Retinal pigment epithelial cell (primary cell): ENCODE data around the gene MATCAP1.

Experiments used
- DNase-seq: peaks from one replicate; pipeline ENCODE4 v3.0.0-alpha.2; 2010; ENCODE audit warnings: low read depth
- H3K4me3 ChIP-seq: 2 replicates; pipeline ENCODE4 v1.5.1; 2011; ENCODE audit warnings: mild to moderate bottlenecking, low read length, control low read depth, moderate library complexity
- CTCF ChIP-seq: conservative IDR thresholded peaks from 2 replicates; pipeline ENCODE4 v1.5.1; 2011; ENCODE audit warnings: low read depth, low read length, control low read depth, inconsistent platforms

The MATCAP1 gene

DNA sequence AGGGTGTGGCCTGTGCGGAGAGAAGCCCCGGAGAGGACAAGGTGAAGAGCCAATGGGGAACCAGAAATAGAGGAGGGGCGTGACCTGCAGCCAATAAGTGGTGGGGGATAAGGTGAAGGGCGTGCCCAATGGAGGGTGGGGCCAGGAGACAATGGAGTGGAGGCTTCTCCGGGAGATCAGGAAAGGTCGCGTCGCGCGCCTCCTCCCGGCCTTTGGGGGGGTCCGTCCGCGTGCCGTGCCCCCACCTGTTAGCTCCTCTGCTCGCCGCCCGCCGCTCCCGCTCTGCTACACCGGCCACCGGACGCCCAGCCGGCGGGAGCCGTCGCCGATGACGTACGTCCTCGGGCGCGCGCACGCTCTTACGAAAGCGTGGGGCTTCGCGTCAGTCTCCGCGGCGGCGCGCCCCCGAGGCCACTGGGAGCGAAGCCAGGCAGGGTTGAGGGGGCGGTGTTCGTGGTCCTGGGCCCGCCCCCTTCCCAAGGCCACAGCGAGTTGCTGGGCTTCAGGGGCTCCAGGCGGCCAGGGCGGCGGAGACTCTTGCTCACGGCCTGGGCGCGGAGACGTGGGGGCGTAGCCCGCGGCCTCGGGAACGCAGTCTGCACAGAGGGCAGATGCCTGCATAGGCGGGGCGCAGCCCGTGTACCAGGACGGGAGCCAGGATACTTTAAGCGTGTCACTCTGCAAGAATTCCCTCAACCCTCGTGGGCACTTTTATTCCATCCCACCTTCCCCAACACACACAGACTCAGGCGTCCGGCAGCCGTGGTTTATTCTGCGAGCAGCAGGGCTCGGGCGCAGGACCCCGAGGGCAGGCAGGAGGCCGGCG lies at the start of gene MATCAP1:
TSS of gene MATCAP1 (minus strand) at position 337 of the 826 bp plus-strand sequence. CDS start 3,353 bp downstream, outside the sequence.
- peak within 1 kb of the TSS; percentile 45 for H3K4me3 ChIP-seq
- no peak for TF ChIP-seq CTCF
- DNase-seq: peak; percentile 94

DNA sequence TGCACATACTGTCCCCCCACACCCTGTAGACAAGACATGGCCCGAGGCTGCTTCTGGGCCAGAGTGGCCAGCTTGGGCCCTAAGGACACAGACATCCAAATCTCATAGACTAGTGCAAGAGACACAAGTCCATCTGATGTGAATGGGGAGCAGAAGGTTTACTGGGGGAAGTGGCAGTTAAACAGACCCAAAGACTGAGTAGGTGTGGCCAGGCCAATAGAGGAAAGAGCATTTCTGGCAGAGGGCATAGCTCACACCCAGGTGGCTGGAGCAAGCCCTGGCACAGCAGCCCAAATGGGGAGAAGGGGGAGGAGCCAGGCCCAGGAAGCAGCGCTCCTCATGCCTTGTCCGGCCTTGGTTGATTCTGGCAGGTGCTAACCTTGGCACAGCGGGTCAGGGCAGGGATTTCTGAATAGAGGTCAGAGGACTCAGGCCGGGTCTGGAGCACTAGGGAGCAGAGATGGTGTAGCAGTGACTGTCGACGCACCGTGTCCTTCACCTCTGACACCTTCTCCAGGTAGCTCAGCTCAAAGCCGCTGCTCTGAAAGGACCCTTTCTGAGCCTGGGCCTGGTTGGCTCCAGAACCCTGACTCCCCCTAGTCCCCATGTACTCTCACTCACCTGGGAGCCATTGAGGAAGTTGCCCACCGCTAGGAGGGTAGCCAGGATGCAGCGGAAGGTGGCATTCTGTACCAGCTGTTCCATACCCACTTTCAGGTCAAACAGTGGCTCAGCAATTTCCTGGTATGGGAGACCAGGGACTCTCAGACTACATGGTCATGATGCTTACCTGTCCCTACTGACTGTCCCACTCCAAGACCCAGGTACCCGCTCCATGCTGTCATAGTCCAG lies 47.3 kb upstream of the MATCAP1 start:
- H3K4me3 ChIP-seq: no peak overlapping the region
- no peak for TF ChIP-seq CTCF
- no peak for DNase-seq

DNA sequence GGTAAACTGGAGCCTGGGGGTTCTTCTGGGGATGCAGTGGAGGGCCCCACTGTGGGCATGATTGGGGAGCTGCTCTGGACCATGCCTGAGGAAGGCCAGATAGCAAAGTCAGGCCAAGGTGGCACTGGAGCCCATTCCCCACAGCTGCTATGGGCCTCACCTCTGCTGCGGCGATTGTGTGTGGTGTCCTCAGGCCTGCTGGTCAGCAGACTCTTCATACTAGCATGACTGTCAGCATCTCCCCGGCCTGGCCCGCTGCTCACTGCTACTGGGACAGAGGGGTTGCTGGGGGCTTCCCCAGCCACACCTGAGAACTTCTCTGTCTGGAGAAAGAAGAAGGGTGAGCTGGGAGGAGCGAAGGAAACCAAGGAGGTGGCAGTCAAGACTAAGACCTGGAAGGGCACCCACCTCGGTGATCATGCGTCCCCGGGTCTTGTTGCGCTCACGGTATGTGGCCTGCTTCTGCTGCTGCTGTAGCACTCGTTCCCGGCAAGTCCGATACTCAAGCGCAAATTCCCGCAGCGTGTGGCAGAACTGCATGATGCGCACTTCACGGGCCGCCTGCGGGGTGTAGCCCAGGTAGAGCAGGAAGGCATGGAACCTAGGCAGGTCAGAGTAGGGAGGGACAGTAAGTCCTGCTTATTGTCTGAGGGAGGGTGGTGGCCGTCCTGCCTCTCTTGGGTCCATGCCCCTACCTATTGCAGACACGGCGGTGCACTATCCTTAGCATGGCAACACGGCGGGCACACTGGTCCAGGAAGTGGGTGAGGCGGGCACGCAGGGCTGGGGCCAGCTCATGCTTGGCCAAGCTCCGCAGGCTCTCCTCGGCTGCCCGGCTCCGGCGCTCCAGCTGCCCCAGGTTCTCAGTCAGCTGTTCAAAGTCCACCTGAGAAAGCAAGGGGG lies 46.4 kb upstream of the MATCAP1 start:
- no peak for TF ChIP-seq CTCF
- no peak for DNase-seq
- no peak overlapping the region for H3K4me3 ChIP-seq

DNA sequence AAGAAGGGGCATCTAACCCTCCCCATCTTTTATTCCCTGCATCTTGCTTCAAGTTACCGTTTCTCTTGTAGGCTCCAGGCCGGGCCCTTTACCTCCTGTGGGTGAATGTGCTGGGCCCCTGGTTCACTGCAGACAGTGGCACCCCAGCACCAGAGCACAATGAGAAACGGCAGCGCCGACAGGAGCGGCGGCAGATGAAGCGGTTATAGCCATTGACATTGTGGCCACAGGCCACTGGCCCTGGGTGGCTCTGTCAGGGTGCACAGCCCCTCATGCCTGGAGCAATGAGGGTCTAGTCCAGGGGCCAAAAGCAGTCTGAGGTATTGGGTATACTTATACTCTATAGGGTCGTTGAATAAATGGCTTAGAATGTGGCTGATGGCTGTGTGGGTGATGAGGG lies 45.1 kb upstream of the MATCAP1 start:
- DNase-seq: no peak
- no peak overlapping the region for H3K4me3 ChIP-seq
- no peak for TF ChIP-seq CTCF

- peak overlapping the region; percentile 98 for H3K4me3 ChIP-seq
- TF ChIP-seq CTCF: no peak
- DNase-seq: no peak
Observed at GRCh38 chr16:67228034-67228785, 44.4 kb upstream of the MATCAP1 start.

- peak overlapping the region; percentile 98 for H3K4me3 ChIP-seq
- no peak for TF ChIP-seq CTCF
- no peak for DNase-seq
Observed at GRCh38 chr16:67227567-67227921, 43.8 kb upstream of the MATCAP1 start.
